ENCODE data around the gene CHRNE. TPM values are rescaled to one million over a fixed set of nuclear protein-coding genes. Genes with fewer than 3 reads are reported as not detected.

Gene CHRNE
- total RNA-seq (2022; extraction: Qiagen RNA extraction), result 0.06 to 0.13 TPM (median 0.08 TPM) in 5 replicates

DNA sequence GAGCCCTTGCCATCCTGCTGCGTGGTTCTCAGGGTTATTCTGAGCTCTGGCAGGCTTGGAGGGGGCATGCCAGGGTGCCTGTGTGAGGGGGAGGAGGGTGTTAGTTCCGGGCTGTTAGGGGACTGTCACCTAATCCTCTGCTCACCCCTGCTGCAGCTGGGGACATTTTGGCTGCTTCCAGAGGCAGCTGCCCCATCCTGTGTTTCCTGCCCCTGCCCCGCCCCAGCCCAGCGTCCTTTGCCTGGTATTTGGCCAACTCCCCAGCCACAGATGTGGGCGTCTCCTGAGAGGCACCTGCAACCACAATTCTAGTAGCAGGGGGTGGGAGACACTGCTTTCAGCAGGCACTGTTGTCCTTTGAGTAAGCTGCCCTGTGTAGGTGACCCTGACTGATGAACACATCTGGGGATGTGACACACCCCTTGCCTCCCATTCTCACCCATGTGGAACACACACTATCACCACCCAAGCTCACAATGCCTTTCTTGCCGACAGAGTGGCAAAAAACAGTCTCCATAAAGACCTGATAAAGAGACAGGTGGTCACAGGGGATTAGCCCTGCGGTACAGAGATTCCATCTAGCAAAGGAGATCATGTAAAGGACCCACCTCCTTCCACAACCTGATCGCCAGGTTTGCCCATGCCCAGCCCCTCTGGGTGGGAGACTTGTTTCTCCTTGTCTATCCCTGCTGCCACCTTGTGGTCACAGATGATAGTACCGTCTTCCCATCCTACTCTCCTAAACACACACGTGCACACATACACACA, at the start of gene CHRNE:
TSS of gene CHRNE (minus strand) at position 48 of the 768 bp plus-strand sequence. CDS start at position 13, 35 bp downstream.

DNA sequence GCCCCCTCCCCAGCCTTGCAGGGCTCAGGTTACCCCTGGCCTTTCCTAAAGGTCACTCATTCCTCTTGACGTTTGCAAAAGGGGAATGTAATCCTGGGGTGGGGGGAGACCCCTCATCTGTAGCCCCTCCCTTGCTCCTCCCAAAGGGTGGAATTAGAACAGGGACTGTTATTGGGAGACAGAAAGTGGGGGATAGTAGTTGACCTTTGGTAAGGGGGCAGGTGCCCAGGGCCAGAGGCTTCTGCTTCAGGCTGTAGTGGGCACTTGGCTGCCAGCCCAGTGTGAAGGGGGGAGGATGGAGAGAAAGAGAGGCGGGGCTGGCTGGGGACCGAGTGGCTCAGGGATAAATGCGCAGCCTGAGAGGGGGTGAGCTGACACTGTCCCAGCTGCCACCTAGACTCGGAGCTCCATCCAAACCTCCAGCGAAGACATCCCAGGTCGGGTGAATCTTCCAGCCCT, 47.9 kb upstream of the CHRNE start, which contains the start of gene ENO3:
TSS of gene ENO3 (plus strand) at position 374 of the 459 bp plus-strand sequence. CDS start 711 bp downstream, outside the sequence.

DNA sequence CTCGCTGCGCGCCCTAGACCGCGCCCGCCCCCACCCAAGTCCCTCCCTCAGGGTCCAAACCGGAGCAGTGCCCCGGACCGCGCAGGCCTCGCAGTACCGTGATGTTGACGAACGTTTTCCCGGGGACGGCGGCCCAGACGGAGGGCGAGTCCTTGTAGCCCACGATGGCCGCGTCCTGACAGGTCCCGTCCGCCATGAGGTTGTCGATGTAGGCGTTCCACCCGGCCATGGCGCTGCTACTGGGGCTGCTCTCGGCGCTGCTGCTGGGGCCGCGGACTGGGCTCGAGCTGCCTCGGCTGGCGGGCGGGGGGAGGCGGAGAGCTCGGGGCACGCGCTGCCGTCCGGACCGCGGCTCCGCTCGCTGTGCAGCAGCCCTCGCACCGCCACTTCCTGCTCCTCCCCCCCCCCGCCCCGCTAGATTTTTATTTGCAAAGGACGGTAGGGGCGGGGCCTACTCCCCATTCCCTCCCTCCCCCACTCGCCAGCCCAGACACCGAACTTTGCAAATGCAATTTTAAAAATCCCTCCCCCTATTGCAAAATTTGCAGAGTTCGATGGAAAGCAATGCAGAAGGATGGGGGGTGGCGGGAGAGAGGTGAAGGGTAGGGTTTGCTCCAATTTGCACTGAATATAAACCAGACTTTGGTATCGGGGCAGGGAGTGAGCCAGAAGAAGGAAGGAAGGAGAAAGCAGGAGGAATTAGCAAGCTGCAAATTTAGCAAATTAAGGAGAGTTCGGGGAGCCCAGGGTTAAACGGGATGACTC, 45.5 kb upstream of the CHRNE start, which contains the start of gene PFN1:
TSS of gene PFN1 (minus strand) at position 365 of the 765 bp plus-strand sequence. CDS start at position 229, 136 bp downstream.

DNA sequence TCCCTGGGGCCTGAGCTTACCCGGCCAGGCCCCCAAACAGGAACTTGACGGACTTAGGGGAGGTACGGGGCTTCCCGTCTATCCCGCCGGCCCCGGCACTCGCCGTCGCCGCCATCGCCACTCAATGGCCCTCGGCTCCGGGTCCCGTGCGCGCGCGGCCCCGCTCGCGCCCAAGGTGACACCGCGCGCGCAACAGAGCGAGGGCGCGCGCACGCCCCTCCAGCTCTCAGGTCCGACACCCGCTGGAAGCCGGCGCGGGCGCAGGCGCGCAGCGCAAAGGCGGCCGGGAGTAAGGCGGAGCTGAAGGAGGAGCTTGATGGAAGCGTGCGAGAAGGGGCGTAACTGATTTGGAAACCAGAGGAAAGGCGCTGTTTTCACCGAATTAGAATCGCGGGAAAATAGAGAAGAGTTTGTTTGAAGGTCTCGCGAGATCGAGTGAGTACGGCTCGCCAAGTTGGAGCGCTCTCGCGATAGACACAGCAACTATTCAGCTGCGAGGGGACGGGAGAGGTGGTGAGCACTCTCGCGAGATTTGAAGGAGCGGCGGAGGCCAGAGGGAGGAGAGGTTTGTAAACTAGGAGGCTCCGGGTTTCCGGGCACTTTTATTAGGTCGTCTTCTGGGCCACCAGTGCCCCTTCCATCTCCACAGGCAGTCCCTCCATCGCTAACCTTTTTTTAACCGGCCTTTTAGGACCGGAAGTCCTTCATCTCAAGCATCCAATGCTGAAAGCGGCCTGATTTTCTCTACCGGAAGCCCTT, 37.1 kb upstream of the CHRNE start, which contains the start of the genes RNF167 and SLC25A11:
TSS of gene RNF167 (plus strand) at position 473 of the 759 bp plus-strand sequence. CDS start 642 bp downstream, outside the sequence.
TSS of gene SLC25A11 (minus strand) at position 251 of the 759 bp plus-strand sequence. CDS start at position 115, 136 bp downstream.

DNA sequence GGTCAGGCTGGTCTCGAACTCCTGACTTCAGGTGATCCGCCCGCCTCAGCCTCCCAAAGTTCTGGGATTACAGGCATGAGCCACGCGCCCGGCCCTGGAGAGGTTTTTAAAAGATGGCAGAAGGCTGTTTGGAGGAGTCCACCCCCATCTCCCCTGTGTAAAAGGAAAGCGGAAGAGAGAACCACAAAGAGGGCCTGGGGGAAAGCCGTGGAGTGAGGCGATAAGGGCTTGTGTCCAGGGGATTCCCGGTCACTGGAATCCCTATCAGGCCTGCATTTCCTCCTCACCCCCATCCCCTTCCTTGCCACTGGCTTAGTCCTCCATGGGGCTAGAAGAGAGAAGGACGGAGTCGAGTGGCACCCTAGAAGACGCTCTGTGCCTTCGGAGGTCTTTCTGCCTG, 29.1 kb upstream of the CHRNE start, which contains the start of gene GP1BA:
TSS of gene GP1BA (plus strand) at position 315 of the 400 bp plus-strand sequence. CDS start 328 bp downstream, outside the sequence.

DNA sequence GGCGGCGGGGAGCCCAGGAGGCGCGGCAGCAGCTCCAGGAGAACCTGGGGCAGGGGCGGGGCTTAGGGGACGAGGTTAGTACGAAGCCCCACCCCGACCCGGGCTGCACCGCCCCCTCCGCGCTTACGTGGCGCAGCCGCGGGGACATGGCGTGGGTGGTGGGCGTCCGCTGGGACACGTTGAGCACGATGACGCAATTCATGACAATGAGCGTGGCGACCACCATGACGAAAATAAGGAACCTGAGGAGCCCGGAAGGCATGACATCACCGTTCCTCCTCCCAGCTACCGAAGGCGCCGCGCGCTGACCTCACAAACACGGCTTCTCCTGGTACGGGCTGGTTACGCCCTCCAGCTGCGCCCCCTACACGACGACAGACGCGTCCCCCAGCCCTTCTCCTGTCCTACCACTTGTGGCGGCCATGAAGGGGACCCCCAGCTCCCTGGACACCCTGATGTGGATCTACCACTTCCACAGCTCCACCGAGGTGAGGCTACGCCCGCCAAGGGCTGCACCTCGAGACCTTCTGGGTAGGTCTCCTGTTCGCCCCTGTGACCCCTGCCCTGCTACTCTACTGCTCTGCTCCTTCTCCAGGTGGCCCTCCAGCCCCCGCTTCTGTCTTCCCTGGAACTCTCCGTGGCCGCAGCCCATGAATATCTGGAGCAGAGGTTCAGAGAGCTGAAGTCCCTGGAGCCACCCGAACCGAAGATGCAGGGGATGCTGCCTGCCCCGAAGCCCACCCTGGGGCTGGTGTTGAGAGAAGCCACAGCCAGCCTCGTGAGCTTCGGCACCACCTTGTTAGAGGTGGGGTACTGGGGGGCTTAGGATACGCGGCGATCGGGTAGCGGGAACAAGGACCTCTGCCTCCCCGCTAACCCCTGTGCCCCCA, 3.3 kb downstream of the CHRNE start, which contains the start of gene C17orf107:
TSS of gene C17orf107 (plus strand) at position 196 of the 890 bp plus-strand sequence. CDS start at position 423, 227 bp downstream.

Other genes with a start within 250 kb of the CHRNE start
- 62.4 to 80.2 TPM (median 79.2 TPM) in 5 replicates for gene PELP1, start 199.0 kb downstream of the CHRNE start, total RNA-seq (2022; extraction: Qiagen RNA extraction)
- gene ARRB2, start 192.5 kb downstream of the CHRNE start, total RNA-seq (2022; extraction: Qiagen RNA extraction), result 49.6 to 68.0 TPM (median 61.1 TPM) in 5 replicates
- 41.0 to 45.6 TPM (median 43.0 TPM) in 5 replicates for gene MED11, start 171.7 kb downstream of the CHRNE start, total RNA-seq (2022; extraction: Qiagen RNA extraction)
- 0.24 to 0.91 TPM (median 0.52 TPM) in 5 replicates for gene ZMYND15, start 163.3 kb downstream of the CHRNE start, total RNA-seq (2022; extraction: Qiagen RNA extraction)
- gene CXCL16, start 163.2 kb downstream of the CHRNE start, total RNA-seq (2022; extraction: Qiagen RNA extraction), result 15.4 to 19.5 TPM (median 18.5 TPM) in 5 replicates
- gene TM4SF5, start 131.2 kb downstream of the CHRNE start, total RNA-seq (2022; extraction: Qiagen RNA extraction), result 0.51 to 1.2 TPM (median 0.90 TPM) in 5 replicates
- 0.43 to 1.5 TPM (median 0.96 TPM) in 5 replicates for gene VMO1, start 116.7 kb downstream of the CHRNE start, total RNA-seq (2022; extraction: Qiagen RNA extraction)
- 0.07 TPM in 1 of 5 replicates, not detected in the others for gene GLTPD2, start 114.1 kb downstream of the CHRNE start, total RNA-seq (2022; extraction: Qiagen RNA extraction)
- 464 to 503 TPM (median 498 TPM) in 5 replicates for gene PSMB6, start 106.9 kb downstream of the CHRNE start, total RNA-seq (2022; extraction: Qiagen RNA extraction)
- 19.1 to 29.3 TPM (median 26.6 TPM) in 5 replicates for gene PLD2, start 95.9 kb downstream of the CHRNE start, total RNA-seq (2022; extraction: Qiagen RNA extraction)
- 48.2 to 67.7 TPM (median 63.4 TPM) in 5 replicates for gene MINK1, start 69.8 kb downstream of the CHRNE start, total RNA-seq (2022; extraction: Qiagen RNA extraction)
- 0.22 to 0.52 TPM (median 0.25 TPM) in 5 replicates for gene C17orf107, start 3.6 kb downstream of the CHRNE start, total RNA-seq (2022; extraction: Qiagen RNA extraction)
- gene GP1BA, start 29.2 kb upstream of the CHRNE start, total RNA-seq (2022; extraction: Qiagen RNA extraction), result not detected in 5 replicates
- 54.2 to 84.3 TPM (median 79.0 TPM) in 5 replicates for gene SLC25A11, start 36.9 kb upstream of the CHRNE start, total RNA-seq (2022; extraction: Qiagen RNA extraction)
- gene RNF167, start 37.2 kb upstream of the CHRNE start, total RNA-seq (2022; extraction: Qiagen RNA extraction), result 95.0 to 148 TPM (median 130 TPM) in 5 replicates
- gene PFN1, start 45.4 kb upstream of the CHRNE start, total RNA-seq (2022; extraction: Qiagen RNA extraction), result 2,450 to 3,030 TPM (median 2,898 TPM) in 5 replicates
- 48.1 to 62.8 TPM (median 53.1 TPM) in 5 replicates for gene ENO3, start 48.0 kb upstream of the CHRNE start, total RNA-seq (2022; extraction: Qiagen RNA extraction)
- gene SPAG7, start 64.7 kb upstream of the CHRNE start, total RNA-seq (2022; extraction: Qiagen RNA extraction), result 69.8 to 97.7 TPM (median 74.9 TPM) in 5 replicates
- 29.0 to 37.2 TPM (median 36.7 TPM) in 5 replicates for gene CAMTA2, start 84.6 kb upstream of the CHRNE start, total RNA-seq (2022; extraction: Qiagen RNA extraction)
- gene INCA1, start 94.4 kb upstream of the CHRNE start, total RNA-seq (2022; extraction: Qiagen RNA extraction), result 1.3 to 1.7 TPM (median 1.4 TPM) in 5 replicates
- gene KIF1C, start 94.9 kb upstream of the CHRNE start, total RNA-seq (2022; extraction: Qiagen RNA extraction), result 98.6 to 114 TPM (median 107 TPM) in 5 replicates
- gene SLC52A1, start 132.3 kb upstream of the CHRNE start, total RNA-seq (2022; extraction: Qiagen RNA extraction), result 0.44 to 1.2 TPM (median 0.95 TPM) in 5 replicates
- gene ZFP3, start 175.4 kb upstream of the CHRNE start, total RNA-seq (2022; extraction: Qiagen RNA extraction), result 0.80 to 1.1 TPM (median 0.93 TPM) in 5 replicates
- 3.6 to 4.3 TPM (median 4.1 TPM) in 5 replicates for gene ZNF232, start 208.8 kb upstream of the CHRNE start, total RNA-seq (2022; extraction: Qiagen RNA extraction)
- 0.01 to 0.05 TPM (median 0.02 TPM) in 5 replicates for gene USP6, start 212.9 kb upstream of the CHRNE start, total RNA-seq (2022; extraction: Qiagen RNA extraction)

Measured in A549 treated with CORT108297 at 1 μM for 4 hours (cell line).